Activated CD4-positive, alpha-beta T cell treated with anti-CD3 and anti-CD28 coated beads, Interleukin-2, amount 50 U/mL, for 4 hours (primary cell): ENCODE data around the gene CRYZ.

Source experiments
- DNase-seq, 2 experiments: peaks; one replicate each; pipeline ENCODE4 v3.0.0-alpha.2; 2020

Gene CRYZ

DNA sequence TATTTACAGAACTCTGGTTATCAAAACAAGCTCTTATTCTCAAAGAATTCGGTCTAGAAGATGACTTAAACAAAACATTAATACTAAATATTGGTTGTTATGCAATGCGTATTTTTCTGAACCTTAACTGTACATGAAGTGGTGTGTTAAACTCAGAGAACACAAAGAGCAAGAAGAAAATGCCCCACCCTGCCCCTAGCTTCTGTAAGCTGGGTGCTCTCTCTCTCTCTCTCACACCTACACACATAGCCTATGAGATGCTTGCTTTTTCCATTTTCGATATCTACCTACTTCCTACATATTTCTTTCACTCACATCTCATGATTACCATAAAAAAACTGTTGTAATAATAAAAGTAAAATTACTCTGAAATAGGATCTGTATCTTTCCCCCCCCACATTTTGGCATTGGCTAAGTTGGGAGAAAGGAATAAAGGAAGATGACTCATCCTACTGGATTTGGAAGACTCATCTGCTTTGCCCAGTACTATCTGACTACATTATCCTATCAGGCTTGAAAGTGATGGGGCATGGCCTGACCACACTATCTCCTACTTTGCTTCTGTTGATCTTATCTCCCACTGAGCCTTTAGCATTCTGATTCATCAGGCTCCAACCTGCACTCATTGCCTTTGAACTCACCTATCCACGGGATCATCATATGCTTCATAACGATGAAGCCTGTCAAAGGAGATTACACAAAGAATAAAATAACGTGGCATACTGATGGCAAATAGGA is 2.9 kb downstream of the CRYZ start:
- no peak for DNase-seq

DNA sequence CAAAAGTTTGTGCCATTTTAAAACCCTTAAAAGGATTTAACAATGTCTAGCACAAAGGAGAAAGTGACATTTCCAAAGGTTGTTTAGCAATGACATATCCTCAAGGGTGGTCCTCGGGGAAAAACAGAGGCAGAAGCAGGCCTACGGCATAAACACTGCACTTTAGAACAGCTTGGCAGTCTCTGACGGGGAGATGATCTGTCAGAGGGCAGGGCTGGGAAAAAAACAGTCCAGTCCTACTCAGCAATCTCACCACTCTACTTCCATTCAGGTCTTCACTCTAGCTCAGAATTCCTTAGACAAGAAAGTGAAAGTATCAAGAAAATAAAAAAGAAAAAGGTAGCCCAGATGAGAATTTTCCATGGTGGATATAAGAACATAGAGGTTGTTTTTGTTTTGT is 4.1 kb downstream of the CRYZ start:
- no peak for DNase-seq

DNA sequence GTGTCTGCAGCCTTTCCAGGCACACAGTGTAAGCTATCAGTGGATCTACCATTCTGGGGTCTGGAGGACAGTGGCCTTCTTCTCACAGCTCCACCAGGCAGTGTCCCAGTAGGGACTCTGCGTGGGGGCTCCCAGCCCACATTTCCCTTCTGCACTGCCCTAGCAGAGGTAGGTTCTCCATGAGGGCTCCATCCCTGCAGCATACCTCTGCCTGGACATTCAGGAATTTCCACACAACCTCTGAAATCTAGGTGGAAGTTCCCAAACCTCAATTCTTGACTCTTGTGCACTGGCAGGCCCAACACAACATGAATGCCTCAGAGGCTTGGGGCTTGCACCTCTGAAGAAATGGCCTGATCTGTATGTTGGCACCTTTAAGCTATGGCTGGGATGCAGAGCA is 6.8 kb downstream of the CRYZ start:
- DNase-seq: no peak

DNA sequence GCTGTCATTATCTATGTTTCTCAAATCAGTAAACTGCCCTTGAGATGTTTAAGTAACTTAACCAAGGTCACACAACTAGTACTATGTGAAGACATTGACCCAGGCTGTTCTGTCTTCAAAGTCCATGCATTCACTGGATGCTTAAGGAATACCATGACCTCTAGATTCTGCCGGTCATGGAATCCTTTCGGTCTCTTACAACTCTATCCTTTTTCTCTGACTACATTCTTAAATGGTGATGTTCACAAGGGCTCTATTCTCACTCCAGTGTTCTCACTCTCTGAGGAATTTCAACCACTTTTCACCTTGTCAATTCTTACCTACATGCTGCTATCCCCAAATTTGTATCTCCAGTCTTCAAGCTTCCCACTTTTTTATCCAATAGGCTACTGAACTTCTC is 15.2 kb downstream of the CRYZ start:
- DNase-seq: no peak

DNA sequence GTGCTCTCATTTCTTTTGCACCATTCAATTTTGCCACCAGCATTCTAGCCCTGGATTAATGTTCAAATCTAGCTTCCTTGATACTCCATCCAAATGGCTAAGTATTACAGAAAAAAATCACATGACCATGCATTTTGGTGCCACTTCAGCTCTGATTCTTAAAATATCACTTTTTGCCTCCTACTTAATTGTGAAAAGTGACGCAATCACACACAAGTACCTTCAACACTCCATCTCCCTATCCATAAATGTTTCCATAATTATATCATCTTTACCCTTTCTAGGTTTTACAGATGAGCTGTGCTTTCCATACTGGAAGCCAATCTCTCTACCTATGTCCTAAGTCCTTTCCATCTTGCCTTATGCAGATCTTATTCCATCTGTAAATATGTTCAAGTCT is 16.0 kb downstream of the CRYZ start:
- DNase-seq: no peak

DNA sequence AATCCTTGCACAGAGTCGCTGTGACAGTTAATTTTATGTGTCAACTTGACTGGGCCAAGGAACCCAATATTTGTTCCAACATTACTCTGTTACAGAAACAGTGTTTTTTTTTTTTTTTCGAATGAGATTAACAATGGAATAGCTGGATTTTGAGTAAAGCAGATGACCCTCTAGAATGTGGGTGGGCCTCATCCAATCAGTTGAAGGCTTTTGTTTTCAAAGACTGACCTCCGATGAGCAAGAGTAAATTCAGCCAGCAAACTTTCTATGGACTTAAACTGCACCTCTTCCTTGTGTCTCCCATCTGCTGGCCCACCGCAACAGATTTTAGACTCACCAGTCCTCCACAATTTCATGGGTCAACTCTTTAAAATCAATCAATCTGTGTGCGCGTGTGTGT is 17.0 kb downstream of the CRYZ start:
- no peak for DNase-seq

DNA sequence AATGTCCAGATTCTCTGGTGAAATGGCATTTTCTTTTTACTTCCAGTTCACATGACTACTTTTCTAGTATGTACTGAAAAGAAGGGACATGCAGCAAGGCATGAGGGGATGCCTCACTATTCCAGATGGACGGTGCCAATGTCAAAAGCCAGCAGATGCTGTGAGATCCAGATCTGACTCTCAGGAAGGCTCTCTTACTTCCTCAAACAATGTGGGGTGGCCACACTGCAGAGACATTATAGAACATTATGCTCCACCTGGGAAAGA is 17.7 kb downstream of the CRYZ start:
- no peak for DNase-seq

DNA sequence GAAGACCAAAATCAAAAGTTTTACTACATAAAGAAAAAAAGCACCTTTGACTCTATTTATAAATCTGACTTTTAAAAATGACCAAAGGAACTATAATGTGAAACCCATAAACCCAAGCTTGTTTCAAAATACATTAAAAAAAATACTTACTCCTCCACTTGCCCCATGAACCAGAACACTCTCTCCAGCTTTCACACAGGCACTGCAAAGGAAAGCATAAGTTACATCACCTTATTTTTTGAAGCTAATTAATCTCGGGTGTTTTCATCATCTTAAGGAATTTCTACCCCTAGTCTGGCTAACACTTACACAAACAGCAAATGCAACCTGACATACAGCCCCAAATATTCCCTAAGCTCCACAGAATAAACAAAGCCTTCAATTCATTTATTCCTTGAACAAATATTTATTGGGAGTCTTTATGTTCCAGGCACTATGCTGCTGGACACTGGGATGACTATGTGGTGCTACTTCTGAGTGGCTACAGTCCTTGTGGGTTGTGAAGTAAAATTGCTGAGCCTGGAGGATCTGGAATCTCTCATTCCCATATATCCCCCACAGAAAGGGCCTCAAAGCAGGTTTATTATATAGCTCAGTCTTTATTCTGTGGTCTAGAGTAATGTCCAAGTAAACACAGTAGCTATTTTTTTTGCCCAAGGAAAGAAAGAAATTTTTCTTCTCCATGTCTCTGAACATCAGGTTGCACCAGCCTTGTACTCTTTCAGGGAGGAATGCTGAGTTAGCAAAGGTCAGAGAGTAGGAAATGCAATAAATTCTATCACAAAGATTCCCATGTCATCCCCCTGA is 18.2 kb downstream of the CRYZ start:
- DNase-seq: no peak

DNA sequence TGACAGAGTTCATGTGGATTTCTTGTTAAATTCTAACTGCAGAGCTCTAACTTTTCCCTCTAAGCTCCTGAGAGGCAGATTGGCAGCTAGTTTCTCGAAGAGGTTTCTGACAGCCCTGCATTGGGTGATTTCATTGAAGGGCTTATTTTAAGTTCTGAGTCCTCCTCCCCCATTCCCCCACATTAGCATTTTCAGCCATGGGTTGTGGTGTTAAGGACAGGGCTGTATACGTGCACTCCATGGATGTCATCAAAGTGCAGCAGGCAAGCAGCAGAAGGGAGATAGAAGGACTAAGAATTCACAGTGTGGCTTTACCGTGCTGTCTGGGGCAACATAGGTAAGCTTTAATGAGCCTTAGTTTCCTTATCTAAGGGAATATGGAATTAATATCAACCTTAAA is 19.0 kb downstream of the CRYZ start:
- DNase-seq: no peak

DNA sequence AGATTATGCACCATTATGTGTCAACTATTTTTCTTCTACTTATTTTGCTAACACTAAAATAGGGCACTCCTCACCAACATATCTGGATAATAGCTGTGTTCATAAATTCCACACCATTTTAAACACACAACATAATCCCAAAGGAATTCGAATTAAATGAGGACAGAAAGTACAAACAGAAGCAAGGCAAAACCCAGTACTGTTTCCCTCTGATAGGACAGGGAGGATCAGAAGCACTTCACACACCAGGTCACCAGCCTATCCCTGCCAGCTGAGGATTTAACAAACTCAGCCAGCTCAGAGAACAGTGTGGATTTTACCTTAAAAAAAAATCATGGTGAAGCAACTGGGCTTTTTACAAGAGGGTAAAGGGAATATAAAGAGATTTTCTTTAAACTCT is 20.0 kb downstream of the CRYZ start:
- no peak for DNase-seq

DNA sequence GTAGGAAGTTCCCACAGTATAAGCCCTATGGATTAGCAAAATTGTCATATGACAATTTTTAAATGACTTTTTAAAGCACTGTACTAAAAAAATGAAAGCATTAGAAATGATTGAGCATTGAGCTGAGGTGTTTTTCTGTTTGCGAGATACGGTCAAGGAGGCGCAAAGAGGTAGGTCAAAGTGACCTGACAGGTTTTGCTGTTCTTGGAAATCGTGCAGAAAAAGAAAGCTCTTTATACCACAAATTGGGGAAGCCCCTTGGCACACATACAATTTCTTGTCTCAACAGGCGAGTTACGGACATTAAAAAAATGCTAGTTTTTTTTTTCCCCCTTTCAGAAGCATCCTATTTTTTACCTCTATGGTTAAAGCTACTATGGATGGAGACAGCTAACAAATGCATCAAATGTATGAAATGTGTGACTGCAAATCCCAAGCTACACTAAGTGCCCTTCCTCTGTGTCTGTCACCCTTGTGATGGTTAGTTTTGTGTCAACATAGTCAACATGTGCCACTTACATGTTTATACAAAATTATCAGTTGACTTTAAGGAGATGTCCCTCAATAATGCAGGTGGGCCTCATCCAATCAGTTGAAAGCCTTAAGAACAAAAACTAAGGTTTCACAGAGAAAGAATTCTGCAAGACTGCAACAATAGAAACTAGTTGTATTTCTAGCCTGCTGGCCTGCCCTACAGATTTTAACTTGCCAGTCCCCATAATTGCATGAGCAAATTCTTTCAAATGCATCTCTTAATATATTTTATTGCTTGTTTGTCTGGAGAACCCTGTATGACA is 29.3 kb downstream of the CRYZ start:
- DNase-seq: no peak

DNA sequence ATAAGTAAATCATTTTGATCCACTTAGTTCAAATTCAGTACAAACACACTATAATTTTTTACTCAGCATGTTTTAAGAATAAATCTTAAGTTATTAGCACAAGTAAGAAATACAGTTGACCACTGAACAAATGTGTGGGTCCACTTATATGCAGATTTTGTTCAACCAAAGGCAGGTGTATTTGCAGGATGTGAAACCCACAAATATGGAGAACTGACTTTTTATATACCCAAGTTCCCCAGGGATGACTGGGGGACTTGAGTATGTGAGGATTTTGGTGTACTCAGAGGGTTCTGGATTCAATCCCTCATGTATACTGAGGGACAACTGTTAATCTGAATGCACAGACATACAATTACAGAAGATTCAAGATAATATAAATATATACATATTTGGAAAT is 33.5 kb downstream of the CRYZ start:
- no peak for DNase-seq

DNA sequence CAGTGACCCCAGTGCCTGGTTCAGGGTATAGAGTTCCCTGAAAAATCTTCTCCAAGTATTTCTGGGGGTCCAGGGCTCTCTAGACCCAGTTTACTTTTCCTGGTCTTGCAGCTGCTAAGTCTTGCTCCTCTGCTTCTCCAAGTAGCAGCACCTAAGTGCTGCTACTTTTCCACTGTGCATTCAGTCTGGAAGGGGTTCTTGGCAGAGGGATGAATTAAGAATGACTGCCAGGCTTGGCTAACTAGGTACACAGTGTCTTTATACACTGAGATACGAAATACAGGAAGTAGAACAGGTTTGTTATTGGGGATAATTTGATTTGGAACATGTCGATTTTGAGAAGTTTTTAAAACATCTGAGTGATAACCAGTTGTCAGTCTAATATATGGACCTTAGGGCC is 35.0 kb downstream of the CRYZ start:
- DNase-seq: no peak

DNA sequence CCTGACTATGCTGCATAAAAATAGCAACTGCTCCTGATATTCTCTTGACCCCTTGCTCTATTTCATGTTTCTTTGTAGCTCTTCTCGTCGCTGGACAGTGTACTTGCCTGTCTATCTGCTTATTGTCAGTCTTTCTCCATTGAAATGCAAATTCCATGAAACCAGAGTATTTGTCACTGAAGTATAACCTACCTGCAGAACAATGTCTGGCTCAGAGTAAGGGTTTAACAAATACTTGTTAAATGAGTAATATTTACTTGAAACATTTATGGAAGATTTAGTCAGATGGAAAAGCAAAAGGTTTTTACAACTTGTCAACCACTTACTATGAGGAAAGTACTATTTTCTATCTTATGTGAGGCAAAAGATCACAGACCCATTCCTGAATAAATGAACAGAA is 39.4 kb downstream of the CRYZ start:
- DNase-seq: no peak

DNA sequence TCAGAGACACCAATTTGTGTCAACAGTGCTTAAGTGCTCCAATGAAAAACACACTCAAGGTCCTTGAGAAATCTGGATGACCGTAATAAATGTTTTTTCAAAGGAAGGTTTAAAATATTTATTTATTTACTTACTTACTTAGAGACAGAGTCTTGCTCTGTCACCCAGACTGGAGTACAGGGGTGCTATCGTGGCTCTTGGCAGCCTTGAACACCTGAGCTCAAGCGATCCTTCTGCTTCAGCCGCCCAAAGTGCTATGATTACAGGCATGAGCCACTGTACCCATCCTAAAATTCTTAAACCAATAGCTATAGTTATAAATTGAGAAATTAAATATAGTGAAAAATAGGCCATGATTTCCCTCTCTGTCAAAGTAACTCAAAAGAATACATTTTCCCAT is 41.9 kb downstream of the CRYZ start:
- DNase-seq: no peak

DNA sequence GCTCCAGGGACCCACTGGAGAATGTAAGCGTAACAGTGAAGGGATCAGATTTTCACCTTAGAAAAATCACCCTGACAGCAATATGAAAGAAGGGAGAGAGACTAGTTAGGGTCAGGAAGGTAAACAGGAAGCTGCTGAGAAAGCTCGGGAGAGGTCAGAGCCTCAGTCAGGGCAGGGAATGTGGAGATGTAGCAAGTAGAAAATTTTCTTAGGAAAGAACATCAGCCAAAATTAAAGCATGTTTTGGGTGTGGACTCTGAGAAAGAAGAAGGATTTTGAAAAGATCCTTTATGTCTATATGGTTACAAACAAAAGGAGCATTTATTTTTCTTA is 42.5 kb downstream of the CRYZ start:
- DNase-seq: no peak

DNA sequence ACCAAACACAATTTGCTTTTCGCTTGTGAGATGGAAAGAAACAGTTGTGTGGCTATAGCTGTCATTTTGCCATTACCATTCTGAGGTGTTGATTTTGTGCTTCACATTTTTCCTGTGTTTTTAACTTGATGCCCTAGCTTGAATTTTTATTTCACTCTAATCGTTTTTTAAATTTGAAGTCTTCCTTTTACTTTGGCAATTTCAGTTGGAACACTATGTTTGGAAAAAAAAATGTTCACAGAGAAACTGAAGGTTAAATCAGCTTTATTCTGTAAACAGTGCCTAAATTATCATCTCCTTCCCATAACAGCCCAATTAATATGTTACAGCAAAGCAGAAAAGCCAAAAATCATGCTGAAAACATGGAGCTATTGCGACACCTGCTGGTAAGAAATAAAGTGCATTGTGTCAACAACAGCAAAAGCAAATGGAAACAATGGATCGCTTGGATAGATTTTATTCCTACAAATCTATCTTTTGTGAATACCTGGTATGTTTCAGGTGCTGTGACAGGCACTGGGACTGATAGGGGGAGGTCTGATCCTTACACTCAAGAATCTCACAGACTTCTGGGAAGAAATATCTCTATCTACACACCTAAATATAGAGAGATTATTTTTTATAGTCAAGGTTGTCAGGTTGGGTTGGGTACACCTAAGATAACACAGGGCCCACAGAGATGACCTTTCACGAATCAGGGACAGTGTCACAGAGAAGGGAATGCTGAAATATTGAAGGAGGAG is 43.1 kb downstream of the CRYZ start:
- DNase-seq: peak; percentile 8 to 9

DNA sequence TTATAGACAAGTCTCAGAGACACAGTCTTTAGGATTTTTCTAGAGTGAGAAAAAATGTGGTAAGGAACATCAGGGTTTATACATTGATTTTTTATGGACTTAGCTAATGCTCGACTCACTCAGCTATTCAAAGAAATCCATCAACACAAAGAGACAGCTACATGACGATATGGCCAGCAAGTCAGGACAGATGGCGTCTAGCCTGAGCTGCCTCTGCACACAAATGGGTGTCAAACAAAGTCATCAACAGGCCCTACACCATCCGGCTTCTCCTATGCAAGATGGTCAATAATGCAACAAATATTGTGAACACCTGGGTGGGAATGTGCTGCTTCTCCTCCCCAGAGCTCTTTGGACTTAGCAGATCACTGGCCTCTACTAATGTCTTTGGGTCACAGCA is 45.9 kb downstream of the CRYZ start:
- DNase-seq: no peak

DNA sequence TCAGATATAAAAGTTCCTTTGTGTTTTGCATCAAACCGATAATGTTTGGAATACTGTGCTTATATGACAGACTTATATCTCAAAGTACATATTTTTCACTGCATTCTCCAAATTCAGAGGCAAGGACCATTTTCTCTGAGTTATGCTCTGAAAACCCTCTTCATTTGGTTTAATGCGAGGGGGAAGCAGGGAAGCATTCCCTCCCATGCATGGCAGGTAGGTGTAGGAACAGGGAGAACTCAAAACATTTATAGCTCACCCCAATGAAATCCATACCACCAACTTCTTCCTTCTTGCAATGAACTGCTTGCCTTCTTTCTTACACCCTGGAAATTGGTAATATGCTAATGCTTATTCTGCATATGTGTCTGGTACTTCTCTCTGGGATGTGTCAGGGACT is 48.5 kb downstream of the CRYZ start:
- DNase-seq: no peak

DNA sequence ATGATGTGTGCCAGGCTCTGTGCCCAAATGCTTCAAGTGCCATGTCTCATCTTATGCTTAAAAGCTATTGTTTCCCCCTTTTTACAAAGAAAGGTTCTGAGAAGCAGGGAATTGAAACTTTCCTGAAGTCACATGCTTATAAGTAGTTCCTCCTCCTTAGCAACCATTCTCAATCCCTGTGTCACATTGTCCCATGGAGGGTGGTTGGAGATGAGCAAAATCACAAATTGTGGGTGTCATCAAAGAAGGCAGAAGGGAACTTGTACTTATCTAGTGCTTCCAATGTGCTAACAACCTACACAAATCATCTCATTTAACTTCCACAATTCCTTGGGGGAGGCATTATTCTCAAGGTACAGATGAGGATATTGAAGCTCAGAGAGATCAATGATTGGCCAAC is 49.2 kb downstream of the CRYZ start:
- DNase-seq: no peak

DNA sequence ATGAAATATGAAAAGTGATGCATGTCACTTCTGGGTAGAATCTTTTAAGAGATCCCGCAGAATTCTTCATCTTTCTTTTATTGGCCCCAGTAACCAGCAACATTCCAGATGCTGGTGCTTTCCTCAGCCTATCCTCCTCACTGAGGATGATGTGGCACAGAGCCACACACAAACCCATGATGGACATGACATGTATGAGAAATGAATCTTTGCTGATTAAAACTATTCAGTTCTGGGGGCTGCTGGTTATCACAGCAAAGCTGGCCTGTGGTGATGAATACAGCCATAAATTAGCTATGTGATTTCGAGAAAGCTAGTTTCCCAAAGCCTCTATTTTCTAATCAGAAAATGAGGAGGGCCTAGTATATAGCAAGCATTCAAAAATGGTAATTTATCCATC is 51.0 kb downstream of the CRYZ start:
- DNase-seq: no peak

DNA sequence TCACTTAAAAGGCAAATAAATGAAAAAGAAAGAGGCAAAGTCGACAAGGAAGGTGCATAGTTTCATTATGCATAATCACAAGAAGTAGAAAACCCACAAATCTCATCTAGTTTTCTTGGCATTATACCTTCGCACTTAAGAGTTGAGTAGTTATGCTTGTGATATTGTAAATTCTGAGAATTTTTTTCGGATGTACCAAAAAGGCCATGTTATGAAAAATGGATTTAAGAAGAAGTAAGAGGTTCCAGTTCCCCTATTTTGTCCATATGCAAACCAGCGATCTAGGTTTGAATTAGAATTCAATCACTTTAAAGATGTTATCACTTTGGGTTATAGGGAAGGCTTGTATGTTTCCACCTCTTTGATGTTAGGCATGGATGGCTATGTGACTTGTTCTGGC is 51.4 kb downstream of the CRYZ start:
- no peak for DNase-seq

DNA sequence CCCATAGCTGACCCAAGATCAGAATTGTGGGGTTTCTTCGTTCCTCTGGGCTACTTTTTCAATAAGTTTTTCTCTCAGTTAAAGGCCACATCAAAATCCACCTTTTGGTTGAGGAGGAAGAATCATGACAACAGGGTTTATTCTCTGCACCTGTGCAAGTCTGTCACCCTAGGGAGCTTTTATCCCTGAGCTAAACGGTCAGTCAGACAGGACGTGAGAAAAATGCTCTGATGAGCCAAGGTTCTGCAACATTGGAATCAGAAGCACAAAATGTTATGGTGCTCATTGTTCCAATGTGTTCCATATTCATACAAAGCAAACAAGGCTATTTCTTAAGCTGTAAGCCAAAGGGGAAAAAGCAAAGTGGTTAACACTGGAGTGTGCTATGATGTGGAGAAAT is 51.8 kb downstream of the CRYZ start:
- no peak for DNase-seq

DNA sequence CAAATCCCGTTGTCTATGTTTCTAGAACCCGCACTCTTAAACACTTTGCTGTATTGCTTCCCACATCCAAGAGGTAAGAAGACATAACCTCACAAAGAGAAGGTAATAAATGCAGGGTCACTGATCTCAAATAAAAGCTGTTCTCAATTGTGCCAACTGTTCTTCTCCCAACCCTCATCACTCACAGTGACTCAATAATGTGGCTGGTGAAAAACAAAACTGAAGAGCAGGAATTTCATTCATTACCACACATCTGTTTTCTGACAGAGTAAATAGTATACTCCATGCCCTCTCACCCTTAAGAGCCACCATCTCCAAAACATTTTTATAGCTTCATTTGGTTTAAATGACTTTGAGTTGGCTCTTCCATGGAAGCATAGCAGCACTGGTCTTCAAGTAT is 53.0 kb downstream of the CRYZ start:
- DNase-seq: no peak
